ENCODE measurements around the gene PER3. TPM values are rescaled to one million over a fixed set of nuclear protein-coding genes. Genes with fewer than 3 reads are reported as not detected.

Gene PER3
- polyA plus RNA-seq, 1 donor (not counting 4 experiments of a cell fraction or from before 2014, with no cell fraction given): 7.0 TPM

DNA sequence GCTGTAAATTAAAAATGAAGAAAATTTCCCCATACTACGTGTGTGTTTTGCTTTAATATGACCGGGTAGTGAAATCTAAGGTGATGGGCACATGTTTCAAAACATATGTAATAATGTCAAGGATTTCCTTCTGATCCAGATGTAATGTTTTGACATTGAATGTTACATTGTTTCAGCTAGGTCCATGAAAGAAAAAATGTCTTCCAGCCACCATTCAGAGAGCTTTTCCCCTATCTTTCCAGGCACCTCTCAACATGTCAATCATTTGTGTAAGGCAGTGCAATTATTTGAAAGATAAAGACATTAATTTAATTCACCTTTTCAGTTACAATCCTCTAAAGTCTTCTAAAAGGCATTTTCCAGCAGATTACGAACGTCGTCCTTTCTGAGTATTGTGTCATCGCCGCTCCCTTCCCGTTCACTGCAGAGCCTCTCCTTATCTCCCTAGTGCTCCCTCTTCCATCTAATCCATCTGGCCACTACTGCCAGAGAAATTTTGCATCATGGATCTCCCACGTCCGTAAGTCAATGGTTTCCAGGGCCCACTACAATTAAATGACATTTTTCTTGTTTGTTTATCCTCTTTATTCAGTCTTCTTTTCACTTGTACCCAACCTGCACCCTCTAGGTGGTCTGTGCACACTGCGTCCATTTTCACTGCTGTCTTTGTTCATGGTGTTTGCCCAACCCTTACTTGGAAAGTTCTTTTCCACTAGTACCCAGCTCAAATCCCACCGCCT lies 14.2 kb upstream of the PER3 start:
- Histone ChIP-seq H4K20me1 (ENCODE audit: control insufficient read depth, extremely low read depth, insufficient read depth, low read length) (no peaks in the 10 kb centered on the region), H2AFZ (ENCODE audit: control insufficient read depth, low read length) (no peak overlapping the region), H3K9ac (ENCODE audit: control insufficient read depth, extremely low read depth, insufficient read depth, low read length) (no peak overlapping the region), H3K27ac (ENCODE audit: control insufficient read depth, insufficient read depth, low read length) (no peak overlapping the region), H3K9me1 (ENCODE audit: control insufficient read depth, extremely low read depth, insufficient read depth, low read length) (peaks cover 2% of the 10 kb centered on the region), H3K79me2 (ENCODE audit: control insufficient read depth, insufficient read depth, low read length) (peaks cover 32% of the 10 kb centered on the region), H3K9me3 (ENCODE audit: control insufficient read depth, low read depth, low read length) (no peaks in the 10 kb centered on the region), H3K4me3 (ENCODE audit: control insufficient read depth in 2 of 3, extremely low read depth in 1 of 3, insufficient read depth in 2 of 3, low read depth in 1 of 3, low read length in 3 of 3) (peak overlapping the region in 2 of 3 experiments; percentile 95), H3K27me3 (ENCODE audit: control insufficient read depth, extremely low read depth, insufficient read depth, low read length) (no peaks in the 10 kb centered on the region), H3K4me1 (ENCODE audit: control insufficient read depth, extremely low read depth, insufficient read depth, low read length) (peaks cover 23% of the 10 kb centered on the region), H3K36me3 (ENCODE audit: control insufficient read depth in 2 of 2, extremely low read depth in 1 of 2, insufficient read depth in 2 of 2, low read length in 2 of 2) (peaks cover 3 to 5% of the 10 kb centered on the region in 2 experiments), H3K4me2 (ENCODE audit: control insufficient read depth, extremely low read depth, insufficient read depth, low read depth, low read length) (peak overlapping the region; percentile 98)
- FAIRE-seq (no peak), DNase-seq (ENCODE audit: low read depth, low spot score) (no peak)
- TF ChIP-seq, protein P1, sequence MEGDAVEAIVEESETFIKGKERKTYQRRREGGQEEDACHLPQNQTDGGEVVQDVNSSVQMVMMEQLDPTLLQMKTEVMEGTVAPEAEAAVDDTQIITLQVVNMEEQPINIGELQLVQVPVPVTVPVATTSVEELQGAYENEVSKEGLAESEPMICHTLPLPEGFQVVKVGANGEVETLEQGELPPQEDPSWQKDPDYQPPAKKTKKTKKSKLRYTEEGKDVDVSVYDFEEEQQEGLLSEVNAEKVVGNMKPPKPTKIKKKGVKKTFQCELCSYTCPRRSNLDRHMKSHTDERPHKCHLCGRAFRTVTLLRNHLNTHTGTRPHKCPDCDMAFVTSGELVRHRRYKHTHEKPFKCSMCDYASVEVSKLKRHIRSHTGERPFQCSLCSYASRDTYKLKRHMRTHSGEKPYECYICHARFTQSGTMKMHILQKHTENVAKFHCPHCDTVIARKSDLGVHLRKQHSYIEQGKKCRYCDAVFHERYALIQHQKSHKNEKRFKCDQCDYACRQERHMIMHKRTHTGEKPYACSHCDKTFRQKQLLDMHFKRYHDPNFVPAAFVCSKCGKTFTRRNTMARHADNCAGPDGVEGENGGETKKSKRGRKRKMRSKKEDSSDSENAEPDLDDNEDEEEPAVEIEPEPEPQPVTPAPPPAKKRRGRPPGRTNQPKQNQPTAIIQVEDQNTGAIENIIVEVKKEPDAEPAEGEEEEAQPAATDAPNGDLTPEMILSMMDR (optimal IDR thresholded peaks at IDR 0.05 in 1 of 3, IDR thresholded peaks at IDR 0.05 in 1 of 3, conservative IDR thresholded peaks at IDR 0.05 in 1 of 3; ENCODE audit: extremely low read depth in 1 of 3, insufficient read depth in 2 of 3, low read length in 3 of 3): no peak
- no peak for TF ChIP-seq EZH2 (IDR thresholded peaks at IDR 0.05; ENCODE audit: low read length)
- dilution Hi-C loops (cut with MboI; ENCODE audit: extremely low pct_ligation_motif_present, low sequenced_read_pairs): no loop called here

- no peak for DNase-seq (ENCODE audit: low read depth, low spot score)
- dilution Hi-C loops (cut with MboI; ENCODE audit: extremely low pct_ligation_motif_present, low sequenced_read_pairs): no loop called here
These were observed 13.5 kb upstream of the PER3 start for GRCh38 chr1:7770669-7770996.

More at GRCh38 chr1:7770669-7770996, 13.5 kb upstream of the PER3 start:
- Histone ChIP-seq H3K9me3 (ENCODE audit: control insufficient read depth, low read depth, low read length) (no peaks in the 10 kb centered on the region), H2AFZ (ENCODE audit: control insufficient read depth, low read length) (peak overlapping the region; percentile 100), H4K20me1 (ENCODE audit: control insufficient read depth, extremely low read depth, insufficient read depth, low read length) (no peaks in the 10 kb centered on the region), H3K9ac (ENCODE audit: control insufficient read depth, extremely low read depth, insufficient read depth, low read length) (peak overlapping the region; percentile 82), H3K4me2 (ENCODE audit: control insufficient read depth, extremely low read depth, insufficient read depth, low read depth, low read length) (peak overlapping the region; percentile 98), H3K9me1 (ENCODE audit: control insufficient read depth, extremely low read depth, insufficient read depth, low read length) (peaks cover 2% of the 10 kb centered on the region), H3K4me3 (ENCODE audit: control insufficient read depth in 2 of 3, extremely low read depth in 1 of 3, insufficient read depth in 2 of 3, low read depth in 1 of 3, low read length in 3 of 3) (peak overlapping the region; percentile 74 to 95 (median 95)), H3K27me3 (ENCODE audit: control insufficient read depth, extremely low read depth, insufficient read depth, low read length) (no peaks in the 10 kb centered on the region), H3K79me2 (ENCODE audit: control insufficient read depth, insufficient read depth, low read length) (peaks cover 34% of the 10 kb centered on the region), H3K4me1 (ENCODE audit: control insufficient read depth, extremely low read depth, insufficient read depth, low read length) (peaks cover 23% of the 10 kb centered on the region), H3K36me3 (ENCODE audit: control insufficient read depth in 2 of 2, extremely low read depth in 1 of 2, insufficient read depth in 2 of 2, low read length in 2 of 2) (peaks cover 3 to 5% of the 10 kb centered on the region in 2 experiments), H3K27ac (ENCODE audit: control insufficient read depth, insufficient read depth, low read length) (peak overlapping the region; percentile 73)
- FAIRE-seq: peak; percentile 66
- TF ChIP-seq EZH2 (IDR thresholded peaks at IDR 0.05; ENCODE audit: low read length): no peak
- TF ChIP-seq, protein P1 (optimal IDR thresholded peaks at IDR 0.05 in 1 of 3, IDR thresholded peaks at IDR 0.05 in 1 of 3, conservative IDR thresholded peaks at IDR 0.05 in 1 of 3; ENCODE audit: extremely low read depth in 1 of 3, insufficient read depth in 2 of 3, low read length in 3 of 3): no peak
